ENCODE data around the gene CA7.

Gene CA7

DNA sequence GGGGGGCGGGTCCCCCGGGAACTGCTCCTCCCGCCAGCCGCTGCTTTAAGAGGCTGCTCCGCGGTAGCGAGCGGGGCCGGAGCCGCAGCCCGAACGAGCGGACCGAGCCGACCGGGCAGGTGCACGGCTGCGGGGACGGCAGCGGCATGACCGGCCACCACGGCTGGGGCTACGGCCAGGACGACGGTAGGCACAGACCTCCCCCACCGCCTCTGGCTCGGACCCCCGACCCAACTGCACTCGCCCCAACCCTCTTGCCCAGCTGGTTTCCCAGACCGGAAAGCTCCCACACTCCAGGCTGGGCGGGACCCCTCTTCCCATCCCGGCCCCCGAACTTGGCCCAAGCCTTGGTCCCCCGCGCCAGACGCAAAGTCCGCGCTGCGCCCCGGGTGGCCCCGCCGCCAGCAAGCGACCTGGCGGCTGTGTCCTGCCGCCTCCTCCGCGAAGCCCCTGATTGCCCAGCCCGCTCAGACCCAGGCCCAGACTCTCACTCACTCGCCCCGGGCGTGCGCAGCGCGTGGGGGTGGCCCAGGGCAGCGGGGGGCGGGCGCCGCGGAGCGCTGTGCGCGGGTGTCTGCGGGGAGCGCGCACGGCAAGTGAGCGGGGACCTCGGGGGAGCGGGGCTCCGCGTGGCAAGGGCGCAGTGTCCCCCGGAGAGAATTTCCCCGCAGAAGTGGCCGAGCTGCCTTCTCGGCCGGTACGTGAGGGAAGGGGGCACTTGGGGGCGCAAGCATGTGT, at the start of gene CA7:
CA7 (plus strand) TSS at position 73 of the 738 bp plus-strand sequence; CDS start at position 147, 74 bp downstream.
- peak within 1 kb of the TSS; percentile 37 for H3K4me3 ChIP-seq (ENCODE audit: low read depth, low read length)
- no peak for DNase-seq (ENCODE audit: low read depth)

DNA sequence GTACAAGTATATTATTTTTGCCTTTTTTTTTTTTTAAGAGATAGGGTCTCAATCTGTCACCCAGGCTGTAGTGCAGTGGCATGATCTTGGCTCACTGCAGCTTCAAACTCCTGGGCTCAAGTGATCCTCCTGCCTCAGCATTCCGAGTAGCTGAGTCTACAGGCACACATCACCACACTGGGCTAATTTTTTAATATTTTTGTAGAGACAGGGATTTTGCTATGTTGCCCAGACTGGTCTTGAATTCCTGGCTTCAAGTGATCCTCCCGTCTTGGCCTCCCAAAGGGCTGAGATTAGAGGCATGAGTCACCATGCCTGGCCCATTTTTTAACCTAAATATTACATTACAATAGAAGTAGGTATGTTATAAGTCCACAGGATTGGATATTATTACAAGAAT, 46.1 kb upstream of the CA7 start:
- no peak for DNase-seq (ENCODE audit: low read depth)
- no peak overlapping the region for H3K4me3 ChIP-seq (ENCODE audit: low read depth, low read length)

DNA sequence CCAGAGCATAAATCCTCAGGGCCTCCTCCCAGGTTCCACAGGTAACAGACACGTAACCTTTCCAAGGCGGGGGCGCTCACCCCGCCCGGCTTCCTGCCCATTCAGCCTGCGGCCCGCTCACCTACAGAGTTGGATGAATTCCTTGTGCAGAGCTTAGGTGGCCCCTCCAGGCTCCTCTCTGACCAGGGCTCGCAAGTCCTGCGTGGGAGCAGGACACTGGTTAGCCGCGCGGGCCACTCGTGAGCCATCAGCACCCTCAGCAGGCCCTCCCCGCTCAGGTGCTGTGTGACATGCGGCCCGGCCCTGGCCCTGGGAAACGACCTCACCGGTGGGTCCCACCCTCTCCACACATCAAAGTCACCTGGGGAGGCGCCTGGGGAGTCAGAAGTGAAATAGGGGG, 43.4 kb upstream of the CA7 start:
- DNase-seq (ENCODE audit: low read depth) = no peak
- no peak overlapping the region for H3K4me3 ChIP-seq (ENCODE audit: low read depth, low read length)

DNA sequence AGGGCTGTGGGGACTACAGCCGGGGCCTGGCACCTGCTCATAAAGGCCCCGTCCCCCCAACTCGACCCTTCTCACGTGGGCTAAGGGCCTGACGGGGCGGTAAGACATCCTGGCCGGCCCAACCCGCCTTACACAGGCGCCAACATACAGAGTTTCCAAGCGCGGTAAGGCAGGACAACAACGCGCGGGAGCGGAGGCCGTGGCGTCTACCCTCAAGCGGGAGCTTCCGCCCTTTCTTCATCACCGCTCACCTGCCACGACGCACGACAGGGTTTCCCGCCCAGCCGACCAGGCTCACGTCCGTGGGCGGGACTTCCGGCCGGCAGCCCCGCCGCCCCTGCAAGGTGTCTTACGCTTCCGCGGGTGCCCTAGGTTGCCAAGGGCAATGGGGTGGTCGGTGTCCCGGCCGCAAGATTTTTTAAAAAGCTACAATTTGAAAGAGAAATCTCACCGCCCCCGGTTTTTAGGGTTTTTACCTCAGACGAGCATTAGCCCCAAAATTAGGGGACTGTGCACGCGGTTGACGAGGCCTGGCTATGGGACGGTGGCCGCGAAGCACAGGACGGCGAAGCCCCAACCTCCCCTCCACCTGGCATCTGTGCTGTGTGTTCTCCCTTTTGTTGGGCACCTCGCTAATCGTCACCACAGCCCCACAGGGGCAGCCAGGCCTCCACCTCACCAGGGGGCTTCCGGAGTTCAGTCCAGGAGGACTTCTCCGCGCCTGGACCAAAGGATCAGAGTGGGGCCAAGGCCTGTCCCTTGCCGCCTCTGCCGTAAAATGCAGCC, 42.7 kb upstream of the CA7 start, which contains the start of gene TERB1:
TERB1 (minus strand) TSS at position 265 of the 786 bp plus-strand sequence. CDS start 4,786 bp downstream, outside the sequence.
- no peak within 1 kb of the TSS for H3K4me3 ChIP-seq (ENCODE audit: low read depth, low read length)
- DNase-seq (ENCODE audit: low read depth) = no peak

DNA sequence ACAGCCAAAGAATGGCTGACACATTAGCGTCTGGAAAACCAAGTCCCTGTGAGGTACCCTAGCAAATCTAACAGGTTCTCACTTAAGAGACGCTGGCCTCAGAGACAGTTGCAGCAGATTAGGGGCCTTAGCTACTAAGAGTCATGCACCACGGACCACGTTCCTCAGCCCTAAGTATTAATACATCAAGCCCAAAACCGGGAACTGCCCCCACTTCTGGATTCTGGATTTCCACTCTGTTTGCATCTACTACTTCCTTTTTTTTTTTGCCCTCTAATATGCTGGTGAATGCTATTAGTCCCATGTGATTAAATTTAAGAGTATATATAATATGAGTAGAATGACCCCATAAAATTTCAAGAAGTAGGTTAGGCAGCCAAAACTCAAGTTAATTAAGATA, 42.1 kb upstream of the CA7 start:
- DNase-seq (ENCODE audit: low read depth) = no peak
- H3K4me3 ChIP-seq (ENCODE audit: low read depth, low read length) = no peak overlapping the region

DNA sequence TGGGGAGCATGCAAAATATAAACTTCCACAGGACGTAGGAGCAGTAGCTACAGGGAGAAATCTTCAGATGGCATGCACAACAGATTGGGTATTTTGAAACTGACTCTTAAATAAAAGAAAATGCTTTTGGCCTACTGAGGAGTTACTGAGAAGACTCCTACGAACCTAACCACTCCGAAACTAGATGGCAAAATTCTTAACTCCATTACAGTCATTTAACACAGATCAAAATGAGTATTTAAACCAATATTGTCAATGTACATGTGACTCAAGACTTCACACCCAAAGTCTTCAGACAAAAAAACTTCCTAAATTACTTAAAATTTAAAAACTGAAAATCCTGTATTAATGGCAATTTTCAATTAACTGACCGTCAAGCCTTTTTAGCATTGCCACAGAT, 34.4 kb upstream of the CA7 start:
- H3K4me3 ChIP-seq (ENCODE audit: low read depth, low read length) = no peak overlapping the region
- DNase-seq (ENCODE audit: low read depth) = no peak

DNA sequence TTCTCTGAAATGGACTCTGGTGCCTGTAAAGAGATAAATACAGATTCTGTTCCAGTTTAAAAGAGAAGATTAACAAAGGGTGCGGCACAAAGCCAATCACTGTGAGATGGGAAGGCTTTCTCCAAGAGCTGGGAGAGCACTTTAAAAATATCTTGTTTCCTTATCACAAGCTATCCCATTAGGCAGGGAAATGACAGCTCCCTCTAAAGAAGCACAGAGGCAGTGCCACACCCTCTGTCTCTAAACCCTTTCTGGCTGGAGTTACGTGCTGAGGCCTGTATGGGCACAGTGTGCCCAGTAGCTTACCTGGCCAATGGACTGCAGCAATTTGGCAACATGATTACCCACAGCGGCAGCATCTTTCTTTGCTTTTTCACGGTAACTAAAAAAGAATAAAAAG, 33.8 kb upstream of the CA7 start:
- DNase-seq (ENCODE audit: low read depth) = no peak
- no peak overlapping the region for H3K4me3 ChIP-seq (ENCODE audit: low read depth, low read length)

DNA sequence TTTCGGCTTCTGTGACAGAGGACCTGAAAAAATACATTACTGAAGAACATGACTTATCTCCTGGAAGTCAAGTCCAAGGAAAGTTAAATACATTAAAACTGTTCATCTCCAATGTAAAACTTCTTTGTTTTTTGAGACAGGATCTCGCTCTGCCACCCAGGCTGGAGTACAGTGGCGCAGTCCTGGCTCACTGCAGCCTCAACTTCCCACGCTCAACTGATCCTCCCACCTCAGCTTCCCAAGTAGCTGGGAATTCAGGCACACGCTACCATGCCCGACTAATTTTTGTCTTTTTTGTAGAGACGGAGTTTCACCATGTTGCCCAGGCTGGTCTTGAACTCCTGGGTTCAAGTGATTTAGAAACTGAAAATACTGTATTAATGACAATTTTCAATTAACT, 33.2 kb upstream of the CA7 start:
- no peak overlapping the region for H3K4me3 ChIP-seq (ENCODE audit: low read depth, low read length)
- DNase-seq (ENCODE audit: low read depth) = no peak

DNA sequence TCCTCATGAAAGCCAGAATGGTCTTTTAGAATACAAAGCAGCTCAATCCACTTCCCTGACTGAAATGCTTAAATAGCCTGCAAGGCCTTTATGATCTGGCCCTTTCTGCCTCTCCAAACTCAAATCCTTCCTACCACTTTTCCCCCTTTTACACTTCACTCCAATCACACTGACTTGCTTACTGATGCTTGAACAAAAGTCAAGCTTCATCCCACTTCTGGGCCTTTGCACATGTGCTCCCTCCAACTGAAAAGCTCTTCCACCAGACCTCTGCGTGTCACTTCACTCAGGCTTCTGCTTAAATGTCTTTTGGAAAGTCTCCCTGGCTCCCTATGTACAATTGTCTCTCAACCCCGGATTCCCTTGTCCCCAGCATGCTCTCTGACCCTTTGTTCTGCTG, 29.5 kb upstream of the CA7 start:
- H3K4me3 ChIP-seq (ENCODE audit: low read depth, low read length) = no peak overlapping the region
- no peak for DNase-seq (ENCODE audit: low read depth)

DNA sequence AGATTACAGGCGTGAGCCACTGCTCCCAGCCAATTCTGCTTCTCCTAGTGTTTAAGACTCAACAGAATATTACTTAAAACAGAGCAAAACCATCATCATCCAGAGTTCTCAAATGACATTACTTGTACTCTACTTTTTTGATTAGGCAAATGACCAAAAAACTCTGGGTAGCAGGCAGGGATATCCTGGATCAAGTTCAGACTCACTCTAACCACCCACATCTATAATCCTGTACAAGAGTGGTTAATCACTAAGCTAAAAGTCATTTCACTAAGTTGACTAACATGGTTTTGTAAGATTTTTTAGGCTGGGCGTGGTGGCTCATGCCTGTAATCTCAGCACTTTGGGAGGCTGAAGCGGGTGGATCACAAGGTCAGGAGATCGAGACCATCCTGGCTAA, 20.2 kb upstream of the CA7 start:
- no peak for DNase-seq (ENCODE audit: low read depth)

DNA sequence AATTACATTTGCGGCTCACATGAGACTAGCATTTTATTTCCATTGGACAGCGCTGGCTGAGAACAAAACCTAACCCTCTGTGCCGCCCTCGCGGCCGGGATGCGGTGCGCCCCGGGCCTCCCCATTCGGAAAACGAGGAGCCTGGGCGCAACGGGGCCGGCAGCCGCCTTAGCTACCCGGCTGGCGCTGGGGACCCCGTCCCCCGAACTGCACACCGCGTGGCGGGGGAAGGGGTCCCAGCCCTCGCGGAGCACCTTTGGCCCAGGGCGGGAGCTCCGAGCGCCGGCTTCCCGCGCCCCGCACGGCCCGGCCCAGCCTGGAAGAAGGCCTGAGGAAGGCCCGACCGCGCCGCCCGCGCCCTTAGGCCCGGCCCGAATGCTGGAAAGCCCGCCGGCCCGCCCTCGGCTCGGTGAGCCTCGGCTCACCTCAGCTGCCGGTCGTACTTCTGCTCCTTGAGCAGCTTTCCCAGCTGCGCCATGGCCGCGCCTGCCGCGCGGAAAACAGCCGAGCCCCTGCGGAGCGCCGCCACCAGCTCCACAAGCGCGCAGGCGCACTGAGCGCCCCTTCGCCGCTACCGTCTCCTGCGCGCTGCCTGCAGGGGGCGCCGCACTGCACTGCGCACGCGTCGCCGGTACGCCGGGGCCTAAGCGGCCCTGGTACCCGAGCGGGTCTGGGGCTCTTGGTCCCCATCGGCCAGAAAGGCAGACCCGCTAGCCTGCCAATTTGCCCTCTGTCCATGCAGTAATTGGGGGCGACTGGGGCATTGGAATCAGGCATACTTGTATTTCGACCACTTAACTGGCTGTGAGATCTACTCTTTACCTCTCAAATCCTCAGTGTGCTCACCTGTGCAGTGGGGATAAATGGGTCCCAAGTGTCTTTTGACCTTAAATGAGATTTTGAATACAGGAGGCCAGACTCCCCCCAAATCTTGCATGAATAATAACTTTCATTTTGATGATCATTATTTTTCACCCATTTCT, 13.5 kb upstream of the CA7 start, which contains the start of gene NAE1:
NAE1 (minus strand) TSS at position 555 of the 983 bp plus-strand sequence; CDS start at position 478, 77 bp downstream.
- H3K4me3 ChIP-seq (ENCODE audit: low read depth, low read length) = peak within 1 kb of the TSS; percentile 84

More for the DNA sequence above, 20.2 kb upstream of the CA7 start:
- H3K4me3 ChIP-seq (ENCODE audit: low read depth, low read length) = no peak overlapping the region

DNA sequence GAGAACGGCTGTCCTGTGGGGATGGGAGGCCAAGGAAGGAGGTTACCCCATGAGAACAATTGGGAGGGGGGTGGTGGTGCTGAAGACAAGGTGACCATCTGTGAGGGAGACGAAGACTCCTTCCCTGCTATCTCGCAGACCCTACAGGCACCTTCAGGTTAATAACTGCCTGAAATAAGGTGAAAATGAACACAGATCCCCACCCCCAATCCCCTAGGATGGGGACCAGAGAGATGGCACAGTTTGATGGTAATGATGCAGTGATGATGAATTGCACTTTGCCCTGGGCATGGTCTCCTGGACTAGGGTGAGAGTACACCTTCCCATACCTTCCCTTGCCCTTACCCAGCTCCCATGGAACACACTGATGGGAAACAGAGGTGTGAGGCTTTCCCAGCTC, 12.0 kb upstream of the CA7 start:
- no peak overlapping the region for H3K4me3 ChIP-seq (ENCODE audit: low read depth, low read length)
- DNase-seq (ENCODE audit: low read depth) = no peak

More for the DNA sequence above, 13.5 kb upstream of the CA7 start, which contains the start of gene NAE1:
- DNase-seq (ENCODE audit: low read depth) = peak; percentile 39

DNA sequence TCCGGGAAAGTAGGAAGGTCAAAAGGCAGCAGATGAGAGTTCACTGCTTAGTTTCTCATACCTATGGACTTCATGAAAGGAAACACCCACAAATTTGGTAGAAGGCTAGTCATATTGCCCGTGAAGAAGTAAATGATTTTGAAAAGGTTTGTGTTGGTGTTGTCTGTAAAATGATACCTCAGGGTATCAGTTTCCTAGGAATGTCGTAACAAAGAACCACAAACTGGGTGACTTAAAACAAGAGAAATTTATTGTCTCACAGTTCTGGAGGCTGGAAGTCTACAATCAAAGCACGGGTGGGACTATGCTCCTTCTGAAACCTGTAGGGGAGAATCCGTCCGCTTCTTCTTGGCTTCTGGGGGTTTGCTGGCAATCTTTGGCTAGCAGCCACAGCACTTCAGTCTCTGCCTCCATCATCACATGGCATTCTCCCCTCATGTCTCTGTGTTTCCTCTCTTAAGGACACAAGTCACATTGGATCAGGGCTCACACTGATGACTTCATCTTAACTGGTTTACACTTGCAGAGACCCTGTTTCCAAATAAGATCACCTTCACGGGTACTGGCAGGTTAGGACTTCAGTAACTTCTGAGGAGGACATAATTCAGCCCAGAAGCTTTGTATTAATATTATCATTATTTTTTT, 11.4 kb upstream of the CA7 start:
- no peak for DNase-seq (ENCODE audit: low read depth)
- H3K4me3 ChIP-seq (ENCODE audit: low read depth, low read length) = no peak overlapping the region

DNA sequence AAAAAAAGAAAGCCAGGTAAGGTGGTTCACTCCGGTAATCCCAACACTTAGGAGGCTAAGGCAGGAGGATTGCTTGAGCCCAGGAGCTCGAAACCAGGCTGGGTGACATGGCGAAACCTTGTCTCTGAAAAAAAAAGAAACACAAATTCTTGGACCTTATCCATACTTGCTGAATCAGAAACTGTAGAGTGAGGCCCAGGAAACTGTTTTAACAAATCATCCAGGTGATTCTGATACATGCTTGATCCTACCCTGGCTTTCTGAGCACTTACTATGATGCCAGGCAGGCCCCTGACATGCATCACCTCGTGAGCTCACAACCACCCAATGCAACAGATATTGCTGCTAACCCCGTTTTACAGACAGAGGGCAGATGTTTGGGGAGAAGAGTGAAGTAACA, 9.5 kb upstream of the CA7 start:
- H3K4me3 ChIP-seq (ENCODE audit: low read depth, low read length) = no peak overlapping the region
- no peak for DNase-seq (ENCODE audit: low read depth)

DNA sequence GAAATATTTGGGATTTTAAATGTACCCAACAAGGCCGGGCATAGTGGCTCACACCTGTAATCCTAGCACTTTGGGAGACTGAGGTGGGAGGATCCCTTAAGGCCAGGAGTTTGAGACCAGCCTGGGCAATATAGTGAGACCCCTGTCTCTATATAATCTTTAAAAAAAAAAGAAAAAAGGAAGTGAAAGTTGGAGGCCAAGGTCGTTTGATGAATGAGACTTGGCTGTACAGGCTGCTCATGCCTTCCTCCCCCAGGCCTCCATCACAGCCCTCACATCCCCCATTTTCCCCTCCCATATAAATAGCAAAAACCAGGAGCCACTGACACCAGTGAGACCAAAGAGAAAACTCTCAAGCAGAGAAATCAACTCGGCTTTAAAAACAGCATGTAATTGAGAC, 3.3 kb upstream of the CA7 start:
- DNase-seq (ENCODE audit: low read depth) = no peak
- no peak overlapping the region for H3K4me3 ChIP-seq (ENCODE audit: low read depth, low read length)

DNA sequence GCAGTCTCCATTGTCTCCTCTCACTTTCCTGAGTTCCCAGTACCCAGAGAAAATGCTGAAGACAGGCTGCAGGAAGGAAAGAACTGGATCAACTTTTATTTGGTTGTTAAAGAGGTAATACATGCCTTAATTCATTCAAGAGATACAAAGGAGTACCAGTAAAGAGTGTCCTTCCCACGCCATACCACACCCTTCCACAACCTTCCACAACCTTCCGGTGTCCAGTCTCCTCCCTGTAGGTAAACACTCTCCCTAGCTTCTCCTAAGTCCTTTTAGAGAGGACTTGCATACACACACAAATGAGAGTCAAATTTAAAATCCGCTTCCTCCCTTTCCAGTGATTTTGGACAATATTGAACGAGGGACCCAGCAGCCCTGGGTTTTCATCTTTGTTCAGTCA, 2.8 kb upstream of the CA7 start:
- DNase-seq (ENCODE audit: low read depth) = no peak
- H3K4me3 ChIP-seq (ENCODE audit: low read depth, low read length) = no peak overlapping the region

DNA sequence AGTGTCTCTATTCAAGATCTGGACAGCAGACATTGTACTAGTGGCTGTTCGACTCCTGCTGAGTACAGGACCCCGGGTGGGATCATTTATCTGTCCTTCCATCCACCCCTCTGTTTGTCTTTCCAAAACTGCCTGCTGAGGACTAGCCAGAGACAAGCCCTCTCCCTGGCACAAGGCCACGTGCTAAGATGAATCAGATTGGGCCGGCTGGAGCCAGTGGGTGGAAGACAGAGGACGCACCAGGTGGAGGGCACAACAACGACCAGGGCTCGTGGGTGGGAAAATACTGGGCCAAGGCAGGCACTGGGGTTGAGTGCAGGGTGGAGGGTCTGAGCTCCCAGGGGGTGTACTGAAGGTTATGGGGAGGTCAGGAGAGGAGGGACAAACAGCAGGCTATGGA, 1.4 kb upstream of the CA7 start:
- DNase-seq (ENCODE audit: low read depth) = no peak
- H3K4me3 ChIP-seq (ENCODE audit: low read depth, low read length) = no peak overlapping the region

DNA sequence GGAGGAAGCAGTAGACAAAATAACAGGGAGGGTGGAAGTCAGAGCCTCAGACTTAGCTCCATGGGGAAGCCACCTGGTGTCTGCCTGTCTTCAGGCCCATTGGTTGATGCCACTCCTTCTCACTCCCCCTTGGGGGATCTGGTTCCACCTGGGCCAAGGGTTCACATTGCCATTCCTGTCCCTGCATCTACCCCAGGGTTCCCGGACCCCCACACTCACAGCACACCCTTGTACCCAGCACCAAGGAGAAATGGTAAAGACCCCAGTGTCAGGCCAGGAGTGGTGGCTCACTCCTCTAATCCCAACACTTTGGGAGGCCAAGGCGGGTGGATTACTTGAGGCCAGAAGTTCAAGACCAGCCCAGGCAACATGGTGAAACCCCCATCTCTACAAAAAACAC, 1.0 kb upstream of the CA7 start:
- no peak for DNase-seq (ENCODE audit: low read depth)
- H3K4me3 ChIP-seq (ENCODE audit: low read depth, low read length) = no peak overlapping the region

DNA sequence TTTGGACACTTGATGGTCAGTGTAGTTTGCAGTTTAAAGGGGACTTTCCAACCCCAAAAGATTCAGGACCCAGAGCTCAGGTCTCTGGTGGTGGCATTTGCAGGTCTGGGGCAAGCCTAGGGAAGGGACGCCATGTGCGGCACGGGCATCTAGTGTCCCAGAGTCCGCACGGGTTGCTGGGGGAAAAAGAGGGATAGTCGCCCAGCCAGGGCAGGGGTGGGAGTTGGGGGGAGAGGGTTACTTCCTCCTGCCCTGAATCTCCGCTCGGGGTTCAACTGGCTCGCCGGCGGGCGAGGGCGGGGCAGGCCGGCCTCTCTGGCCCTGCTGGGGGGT, 239 bp upstream of the CA7 start:
- no peak for DNase-seq (ENCODE audit: low read depth)
- H3K4me3 ChIP-seq (ENCODE audit: low read depth, low read length) = peak overlapping the region; percentile 37

Data from skeletal muscle cell (primary cell).